ENCODE data around the gene TMEM240.
"Not testable (repeated sequence)": the region's sequence is repeated elsewhere in the genome, so short reads cannot be mapped to it uniquely, and the experiment has no call there.

Gene TMEM240

GRCh38 chr1:1562556-1563195 is 22.3 kb upstream of the TMEM240 start:
- Mint-ChIP-seq H3K4me3 (no peak overlapping the region), H3K9me3 (no peaks in the 10 kb centered on the region), H3K27ac (no peak overlapping the region), H3K4me1 (peaks cover 26% of the 10 kb centered on the region), H3K27me3 (no peaks in the 10 kb centered on the region)
- no peak for DNase-seq
- ATAC-seq, result no peak

GRCh38 chr1:1561801-1562470 is 21.5 kb upstream of the TMEM240 start:
- Mint-ChIP-seq H3K4me1 (peaks cover 19% of the 10 kb centered on the region), H3K27me3 (no peaks in the 10 kb centered on the region), H3K9me3 (no peaks in the 10 kb centered on the region), H3K4me3 (no peak overlapping the region), H3K27ac (peak overlapping the region; percentile 33 to 80)
- no peak for ATAC-seq
- no peak for DNase-seq

- Mint-ChIP-seq H3K9me3 (no peaks in the 10 kb centered on the region), H3K4me1 (peaks cover 18% of the 10 kb centered on the region), H3K27ac (peak overlapping the region in 1 of 2 donors; percentile 27), H3K4me3 (no peak overlapping the region), H3K27me3 (no peaks in the 10 kb centered on the region)
- ATAC-seq (no peak), DNase-seq (no peak)
These were observed 19.8 kb upstream of the TMEM240 start for GRCh38 chr1:1560178-1560577.

- no peak for ATAC-seq
- H3K27me3 Mint-ChIP-seq, result no peaks in the 10 kb centered on the region
These were observed 18.6 kb upstream of the TMEM240 start for GRCh38 chr1:1559066-1559465.

GRCh38 chr1:1558591-1558990 is 18.2 kb upstream of the TMEM240 start:
- DNase-seq (no peak), ATAC-seq (no peak)
- Mint-ChIP-seq H3K27me3 (no peaks in the 10 kb centered on the region), H3K4me3 (no peak overlapping the region), H3K27ac (peak overlapping the region; percentile 13 to 72), H3K9me3 (no peaks in the 10 kb centered on the region), H3K4me1 (peaks cover 30% of the 10 kb centered on the region)

More at GRCh38 chr1:1559066-1559465, 18.6 kb upstream of the TMEM240 start:
- Mint-ChIP-seq H3K27ac (no peak overlapping the region), H3K4me1 (peaks cover 26% of the 10 kb centered on the region), H3K9me3 (no peaks in the 10 kb centered on the region), H3K4me3 (no peak overlapping the region)
- no peak for DNase-seq

- peaks cover 31% of the 10 kb centered on the region for H3K4me1 Mint-ChIP-seq
- not testable (repeated sequence) for ATAC-seq, DNase-seq, H3K4me3 Mint-ChIP-seq, H3K9me3 Mint-ChIP-seq, H3K27me3 Mint-ChIP-seq, H3K27ac Mint-ChIP-seq
These were observed 17.3 kb upstream of the TMEM240 start for GRCh38 chr1:1557688-1558087.

- ATAC-seq, H3K27ac Mint-ChIP-seq, H3K27me3 Mint-ChIP-seq, H3K4me3 Mint-ChIP-seq, DNase-seq, H3K9me3 Mint-ChIP-seq: not testable (repeated sequence)
- peaks cover 29% of the 10 kb centered on the region for H3K4me1 Mint-ChIP-seq
These were observed 16.5 kb upstream of the TMEM240 start for GRCh38 chr1:1556961-1557360.

GRCh38 chr1:1556505-1556904 is 16.1 kb upstream of the TMEM240 start:
- no peak for ATAC-seq
- H3K27me3 Mint-ChIP-seq, result no peaks in the 10 kb centered on the region
- H3K27ac Mint-ChIP-seq, result no peak overlapping the region
- peaks cover 29% of the 10 kb centered on the region for H3K4me1 Mint-ChIP-seq
- no peaks in the 10 kb centered on the region for H3K9me3 Mint-ChIP-seq
- DNase-seq, result no peak
- H3K4me3 Mint-ChIP-seq, result no peak overlapping the region

- ATAC-seq (no peak), DNase-seq (no peak)
- H3K4me1 Mint-ChIP-seq, result peaks cover 30% of the 10 kb centered on the region
- H3K27ac Mint-ChIP-seq, result peak overlapping the region in 1 of 2 donors; percentile 67
- no peaks in the 10 kb centered on the region for H3K27me3 Mint-ChIP-seq
- H3K4me3 Mint-ChIP-seq, result no peak overlapping the region
- no peaks in the 10 kb centered on the region for H3K9me3 Mint-ChIP-seq
These were observed 14.8 kb upstream of the TMEM240 start for GRCh38 chr1:1554926-1555915.

- Mint-ChIP-seq H3K4me3 (no peak overlapping the region), H3K27me3 (no peaks in the 10 kb centered on the region), H3K9me3 (no peaks in the 10 kb centered on the region), H3K27ac (peak overlapping the region in 1 of 2 donors; percentile 67), H3K4me1 (peaks cover 30% of the 10 kb centered on the region)
- ATAC-seq (no peak), DNase-seq (no peak)
These were observed 14.1 kb upstream of the TMEM240 start for GRCh38 chr1:1554550-1554925.

- DNase-seq (no peak), ATAC-seq (no peak)
- Mint-ChIP-seq H3K27ac (no peak overlapping the region), H3K27me3 (no peaks in the 10 kb centered on the region), H3K4me3 (no peak overlapping the region), H3K4me1 (peaks cover 28% of the 10 kb centered on the region), H3K9me3 (no peaks in the 10 kb centered on the region)
These were observed 13.5 kb upstream of the TMEM240 start for GRCh38 chr1:1553821-1554494.

- no peak overlapping the region for H3K4me3 Mint-ChIP-seq
- H3K4me1 Mint-ChIP-seq, result peaks cover 23% of the 10 kb centered on the region
- peak overlapping the region in 1 of 2 donors; percentile 59 for H3K27ac Mint-ChIP-seq
- DNase-seq, result no peak
- H3K27me3 Mint-ChIP-seq, result no peaks in the 10 kb centered on the region
- no peak for ATAC-seq
- H3K9me3 Mint-ChIP-seq, result no peaks in the 10 kb centered on the region
These were observed 11.8 kb upstream of the TMEM240 start for GRCh38 chr1:1552263-1552639.

- Mint-ChIP-seq H3K27me3 (no peaks in the 10 kb centered on the region), H3K4me1 (peaks cover 23% of the 10 kb centered on the region), H3K27ac (peak overlapping the region in 1 of 2 donors; percentile 66), H3K9me3 (no peaks in the 10 kb centered on the region), H3K4me3 (no peak overlapping the region)
- ATAC-seq (peak; percentile 23), DNase-seq (no peak)
These were observed 11.3 kb upstream of the TMEM240 start for GRCh38 chr1:1551524-1552262.

GRCh38 chr1:1550591-1551432 is 10.4 kb upstream of the TMEM240 start:
- no peaks in the 10 kb centered on the region for H3K27me3 Mint-ChIP-seq
- ATAC-seq (peak; percentile 45), DNase-seq (no peak)
- H3K4me1 Mint-ChIP-seq, result peaks cover 23% of the 10 kb centered on the region
- H3K27ac Mint-ChIP-seq, result no peak overlapping the region
- no peak overlapping the region for H3K4me3 Mint-ChIP-seq
- H3K9me3 Mint-ChIP-seq, result no peaks in the 10 kb centered on the region

Measured in stimulated activated naive CD8-positive, alpha-beta T cell treated with anti-CD3 and anti-CD28 coated beads, Interleukin-15, amount 100 ng/mL, for 72 hours (primary cell).